ENCODE results near the gene GASK1A.

The GASK1A gene

GRCh38 chr3:43014956-43015355 is 35.8 kb downstream of the GASK1A start:
- DNase-seq, result peak; percentile 37

DNA sequence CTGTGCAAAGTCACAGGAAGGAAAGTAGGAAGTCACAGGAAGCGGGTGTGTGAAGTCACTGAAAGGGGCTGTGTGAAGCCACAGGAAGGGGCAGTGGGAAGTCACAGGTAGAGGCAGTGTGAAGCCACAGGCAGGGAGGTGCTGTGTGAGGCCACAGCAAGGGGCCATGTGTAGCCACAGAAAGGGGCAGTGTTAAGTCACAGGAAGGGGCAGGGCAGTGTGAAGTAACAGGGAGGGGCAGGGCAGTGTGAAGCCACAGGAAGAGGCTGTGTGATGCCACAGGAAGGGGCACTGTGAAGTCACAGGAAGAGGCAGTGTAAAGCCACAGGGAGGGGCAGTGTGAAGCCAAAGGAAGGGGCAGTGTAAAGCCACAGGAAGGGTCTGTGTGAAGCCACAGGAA is 36.5 kb downstream of the GASK1A start:
- peak; percentile 34 for DNase-seq

DNA sequence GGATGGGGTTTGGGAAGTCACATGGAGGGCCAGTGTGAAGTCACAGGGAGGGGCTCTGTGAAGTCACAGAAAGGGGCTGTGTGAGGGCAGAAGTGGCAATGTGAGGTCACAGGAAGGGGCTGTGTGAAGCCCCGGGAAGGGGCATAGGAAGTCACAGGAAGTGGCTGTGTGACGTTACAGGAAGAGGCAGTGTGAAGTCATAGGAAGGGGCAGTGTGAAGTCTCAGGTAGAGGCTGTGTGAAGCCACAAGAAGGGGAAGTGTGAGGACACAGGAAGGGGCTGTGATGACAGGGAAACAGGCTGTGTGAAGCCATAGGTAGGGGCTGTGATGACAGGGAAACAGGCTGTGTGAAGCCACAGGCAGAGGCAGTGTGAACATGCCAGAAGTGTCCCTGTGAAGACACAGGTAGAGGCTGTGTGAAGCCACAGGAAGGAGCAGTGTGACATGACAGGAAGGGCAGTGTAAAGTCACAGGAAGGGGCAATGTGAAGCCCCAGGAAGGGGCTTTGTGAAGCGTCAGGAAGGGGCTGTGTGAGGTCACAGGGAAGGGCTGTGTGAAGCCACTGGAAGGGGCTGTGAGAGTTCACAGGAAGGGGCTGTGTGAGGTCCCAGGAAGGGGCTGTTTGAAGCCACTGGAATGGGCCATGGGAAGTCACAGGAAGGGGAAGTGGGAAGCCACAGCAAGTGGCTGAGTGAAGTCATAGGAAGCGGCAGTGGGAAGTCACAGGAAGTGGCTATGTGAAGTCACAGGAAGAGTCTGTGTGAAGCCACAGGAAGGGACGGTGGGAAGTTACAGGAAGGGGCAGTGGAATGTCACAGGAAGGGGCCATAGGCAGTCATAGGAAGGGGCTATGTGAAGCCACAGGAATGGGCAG is 37.1 kb downstream of the GASK1A start:
- peak; percentile 47 for DNase-seq

GRCh38 chr3:43017004-43017403 is 37.9 kb downstream of the GASK1A start:
- peak; percentile 26 for DNase-seq

- peak; percentile 16 for DNase-seq
These were observed 38.6 kb downstream of the GASK1A start for GRCh38 chr3:43017593-43018195.

DNA sequence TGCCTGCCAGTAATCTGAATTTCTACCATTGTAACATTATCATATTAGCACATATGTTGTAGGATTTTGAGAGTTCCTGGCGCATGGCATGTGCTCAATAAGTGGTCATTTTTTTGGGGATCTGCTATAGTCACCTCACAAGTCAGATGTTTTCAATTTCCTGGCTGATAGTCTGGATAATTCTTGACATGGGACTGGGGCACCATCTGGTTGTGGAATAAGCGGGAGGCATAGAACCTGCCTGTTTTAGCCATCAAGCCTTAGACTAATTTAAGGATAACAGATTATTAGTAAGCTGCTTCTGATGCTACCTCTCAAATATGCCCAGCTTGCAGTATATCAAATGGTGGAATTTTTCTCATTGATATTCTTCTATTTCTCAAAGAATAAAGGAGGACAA is 39.1 kb downstream of the GASK1A start:
- DNase-seq, result no peak

DNA sequence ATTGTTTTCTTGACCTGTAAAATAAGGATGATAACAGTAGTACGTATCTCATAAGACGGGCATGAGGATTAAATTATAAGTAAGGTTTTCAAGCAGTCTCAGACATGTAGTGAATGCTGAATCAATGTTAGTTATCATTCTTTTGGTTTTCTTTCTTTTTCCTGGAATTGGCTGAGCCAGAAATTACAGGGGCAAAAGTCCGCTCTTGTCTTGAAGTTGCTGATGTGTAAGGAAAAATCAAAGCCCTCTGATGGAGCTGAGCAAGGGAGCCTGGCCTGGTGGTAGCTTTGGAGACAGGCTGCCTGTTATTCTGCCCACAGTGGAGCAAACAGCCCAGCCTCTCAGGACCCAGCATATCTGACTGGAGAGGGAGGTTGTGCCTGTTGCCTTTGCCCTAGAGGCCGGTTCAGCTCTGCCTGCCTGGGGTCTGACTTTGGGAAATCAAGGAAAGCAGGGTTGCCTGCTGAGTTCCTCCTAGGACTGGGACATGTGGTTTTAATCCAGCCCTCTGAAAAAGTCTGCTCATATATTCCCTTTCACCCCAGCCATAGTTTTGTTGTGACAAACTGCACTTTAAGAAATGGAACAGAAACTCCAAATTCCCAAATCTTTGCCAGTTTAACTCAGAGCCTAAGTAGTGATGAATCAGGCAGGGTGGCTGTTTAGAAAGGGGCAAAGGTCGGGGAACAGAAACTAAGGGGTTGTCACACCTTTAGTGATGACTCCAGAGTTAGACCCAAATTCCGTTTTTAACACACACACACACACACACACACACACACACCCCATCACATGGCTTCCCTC is 40.1 kb downstream of the GASK1A start:
- no peak for DNase-seq

GRCh38 chr3:43019826-43020225 is 40.7 kb downstream of the GASK1A start:
- no peak for DNase-seq

GRCh38 chr3:43021186-43021585 is 42.1 kb downstream of the GASK1A start:
- DNase-seq, result no peak

GRCh38 chr3:43022121-43022520 is 43.0 kb downstream of the GASK1A start:
- no peak for DNase-seq

- no peak for DNase-seq
These were observed 44.0 kb downstream of the GASK1A start for GRCh38 chr3:43023066-43023465.

GRCh38 chr3:43023746-43024145 is 44.6 kb downstream of the GASK1A start:
- no peak for DNase-seq

- DNase-seq, result peak; percentile 62
These were observed 45.2 kb downstream of the GASK1A start for GRCh38 chr3:43024181-43024885.

GRCh38 chr3:43025423-43025822 is 46.3 kb downstream of the GASK1A start:
- DNase-seq, result no peak

GRCh38 chr3:43028001-43028400 is 48.9 kb downstream of the GASK1A start:
- no peak for DNase-seq

GRCh38 chr3:43028678-43029490 is 49.8 kb downstream of the GASK1A start:
- DNase-seq, result no peak

DNA sequence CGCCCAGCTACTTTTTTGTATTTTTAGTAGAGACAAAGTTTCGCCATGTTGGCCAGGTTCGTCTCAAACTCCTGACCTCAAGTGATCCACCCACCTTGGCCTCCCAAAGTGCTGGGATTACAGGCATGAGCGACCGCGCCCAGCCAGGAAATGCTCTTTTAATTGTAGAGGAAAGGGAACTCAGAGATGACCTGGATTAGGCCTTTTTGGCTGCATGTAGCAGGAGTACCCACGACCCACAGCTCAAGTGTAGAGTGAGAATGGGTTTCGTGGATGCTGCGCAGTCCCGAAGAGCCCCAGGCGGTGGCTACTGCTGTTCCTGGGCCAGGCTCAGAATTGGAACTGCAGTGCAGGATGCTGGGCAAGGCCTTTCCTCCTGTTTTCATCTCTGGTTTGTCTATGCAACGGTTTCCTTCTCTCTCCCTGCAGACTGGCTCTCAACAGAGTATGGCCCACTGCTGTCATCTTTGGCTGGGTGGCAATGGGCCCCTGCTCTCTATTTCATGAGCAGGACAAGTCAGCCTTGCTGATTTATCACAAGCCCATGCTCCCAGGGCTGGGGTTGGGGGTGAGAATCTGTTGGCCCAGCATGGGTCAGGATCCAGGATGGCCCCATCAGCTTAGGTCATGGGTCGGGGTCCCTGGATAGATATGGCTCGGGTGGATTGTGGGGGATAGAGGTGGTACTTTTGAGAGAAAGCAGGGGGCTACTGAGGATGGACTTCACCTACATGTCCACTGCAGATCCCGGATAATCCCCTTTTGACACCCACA is 51.2 kb downstream of the GASK1A start:
- no peak for DNase-seq

- DNase-seq, result no peak
These were observed 52.4 kb downstream of the GASK1A start for GRCh38 chr3:43031485-43031884.

GRCh38 chr3:43031889-43032545 is 52.9 kb downstream of the GASK1A start:
- DNase-seq, result no peak

All from CD4-positive, alpha-beta T cell treated with Interleukin-10 for 1 hour (primary cell).